ENCODE measurements around the gene FMN2. TPM values are rescaled to one million over a fixed set of nuclear protein-coding genes. Genes with fewer than 3 reads are reported as not detected.
A peak's percentile ranks its signal among the peaks of the same experiment; 100 is the strongest.

The FMN2 gene
- total RNA-seq, 1 donor: 11.2 TPM

GRCh38 chr1:240484804-240485443, 393.2 kb downstream of the FMN2 start:
- TF ChIP-seq, protein P1, sequence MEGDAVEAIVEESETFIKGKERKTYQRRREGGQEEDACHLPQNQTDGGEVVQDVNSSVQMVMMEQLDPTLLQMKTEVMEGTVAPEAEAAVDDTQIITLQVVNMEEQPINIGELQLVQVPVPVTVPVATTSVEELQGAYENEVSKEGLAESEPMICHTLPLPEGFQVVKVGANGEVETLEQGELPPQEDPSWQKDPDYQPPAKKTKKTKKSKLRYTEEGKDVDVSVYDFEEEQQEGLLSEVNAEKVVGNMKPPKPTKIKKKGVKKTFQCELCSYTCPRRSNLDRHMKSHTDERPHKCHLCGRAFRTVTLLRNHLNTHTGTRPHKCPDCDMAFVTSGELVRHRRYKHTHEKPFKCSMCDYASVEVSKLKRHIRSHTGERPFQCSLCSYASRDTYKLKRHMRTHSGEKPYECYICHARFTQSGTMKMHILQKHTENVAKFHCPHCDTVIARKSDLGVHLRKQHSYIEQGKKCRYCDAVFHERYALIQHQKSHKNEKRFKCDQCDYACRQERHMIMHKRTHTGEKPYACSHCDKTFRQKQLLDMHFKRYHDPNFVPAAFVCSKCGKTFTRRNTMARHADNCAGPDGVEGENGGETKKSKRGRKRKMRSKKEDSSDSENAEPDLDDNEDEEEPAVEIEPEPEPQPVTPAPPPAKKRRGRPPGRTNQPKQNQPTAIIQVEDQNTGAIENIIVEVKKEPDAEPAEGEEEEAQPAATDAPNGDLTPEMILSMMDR (IDR thresholded peaks at IDR 0.05; ENCODE audit: extremely low read depth, low read depth, low read length): no peak

DNA sequence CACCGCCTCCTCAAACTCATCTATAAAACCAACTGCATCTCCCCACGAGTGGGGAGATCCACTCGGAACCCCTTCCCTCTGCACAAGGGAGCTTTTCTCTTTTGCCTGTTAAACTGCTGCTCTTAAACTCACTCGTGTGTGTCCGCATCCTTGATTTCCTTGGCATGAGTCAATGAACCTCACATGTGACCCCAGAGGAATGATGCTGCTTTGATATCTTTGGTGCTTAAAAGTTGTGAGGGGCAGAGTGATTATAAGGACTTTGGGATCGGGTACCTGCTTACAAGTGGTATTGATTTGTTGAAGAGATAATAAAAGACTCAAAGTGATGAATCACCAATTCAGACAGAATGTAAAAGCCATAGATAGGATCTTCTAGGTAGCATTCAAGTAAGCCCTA, 394.9 kb downstream of the FMN2 start:
- Histone ChIP-seq H3K27me3 (ENCODE audit: insufficient read depth, low read length) (no peaks in the 10 kb centered on the region), H3K4me1 (ENCODE audit: insufficient read depth, low read length) (peaks cover 14% of the 10 kb centered on the region), H3K4me2 (ENCODE audit: insufficient read depth, low read length) (no peak overlapping the region), H3K27ac (ENCODE audit: low read depth, low read length) (no peak overlapping the region), H3K36me3 (ENCODE audit: insufficient read depth, low read length) (no peaks in the 10 kb centered on the region), H3K79me2 (ENCODE audit: insufficient read depth, low read length) (no peaks in the 10 kb centered on the region), H3K4me3 (ENCODE audit: insufficient read depth, low read length) (no peak overlapping the region), H3K9me3 (ENCODE audit: low read depth, low read length) (no peaks in the 10 kb centered on the region), H4K20me1 (ENCODE audit: insufficient read depth, low read length) (no peaks in the 10 kb centered on the region), H2AFZ (ENCODE audit: low read length) (no peak overlapping the region)
- DNase-seq (ENCODE audit: insufficient read length, low spot score, missing footprints): no peak
- TF ChIP-seq, protein P1 (IDR thresholded peaks at IDR 0.05; ENCODE audit: extremely low read depth, low read depth, low read length): no peak

More at GRCh38 chr1:240484804-240485443, 393.2 kb downstream of the FMN2 start:
- Histone ChIP-seq H3K4me3 (ENCODE audit: insufficient read depth, low read length) (no peak overlapping the region), H2AFZ (ENCODE audit: low read length) (no peak overlapping the region), H3K79me2 (ENCODE audit: insufficient read depth, low read length) (no peaks in the 10 kb centered on the region), H4K20me1 (ENCODE audit: insufficient read depth, low read length) (no peaks in the 10 kb centered on the region), H3K9me3 (ENCODE audit: low read depth, low read length) (no peaks in the 10 kb centered on the region), H3K4me1 (ENCODE audit: insufficient read depth, low read length) (peaks cover 5% of the 10 kb centered on the region), H3K4me2 (ENCODE audit: insufficient read depth, low read length) (no peak overlapping the region), H3K36me3 (ENCODE audit: insufficient read depth, low read length) (no peaks in the 10 kb centered on the region), H3K27me3 (ENCODE audit: insufficient read depth, low read length) (no peaks in the 10 kb centered on the region), H3K27ac (ENCODE audit: low read depth, low read length) (no peak overlapping the region)
- DNase-seq (ENCODE audit: insufficient read length, low spot score, missing footprints): no peak

DNA sequence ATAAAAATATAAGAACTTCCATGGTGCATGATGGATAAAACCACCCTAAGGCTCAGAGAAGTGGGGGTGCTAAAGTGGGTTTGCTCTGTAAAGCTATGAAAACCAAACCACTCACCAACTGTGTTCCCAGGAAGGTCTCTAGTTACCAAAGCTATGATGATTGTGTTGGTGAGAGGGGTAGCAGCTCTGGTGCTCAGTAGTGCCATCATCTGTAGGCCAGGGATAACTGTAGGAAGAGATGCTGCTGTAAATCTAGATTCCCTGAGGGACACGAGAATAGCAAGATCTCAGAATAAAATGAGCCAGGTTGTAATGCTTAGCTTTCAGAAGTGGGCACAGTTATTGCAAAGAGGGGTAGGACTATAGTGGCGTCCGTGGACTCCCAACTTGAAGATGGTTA, 395.8 kb downstream of the FMN2 start:
- H2AFZ ChIP-seq (ENCODE audit: low read length): no peak overlapping the region
- no peak overlapping the region for H3K4me2 ChIP-seq (ENCODE audit: insufficient read depth, low read length)
- H3K4me1 ChIP-seq (ENCODE audit: insufficient read depth, low read length): peaks cover 17% of the 10 kb centered on the region
- H3K27ac ChIP-seq (ENCODE audit: low read depth, low read length): no peak overlapping the region
- TF ChIP-seq, protein P1 (IDR thresholded peaks at IDR 0.05; ENCODE audit: extremely low read depth, low read depth, low read length): no peak
- H3K9me3 ChIP-seq (ENCODE audit: low read depth, low read length): no peaks in the 10 kb centered on the region
- no peaks in the 10 kb centered on the region for H3K27me3 ChIP-seq (ENCODE audit: insufficient read depth, low read length)
- H4K20me1 ChIP-seq (ENCODE audit: insufficient read depth, low read length): no peaks in the 10 kb centered on the region
- no peaks in the 10 kb centered on the region for H3K36me3 ChIP-seq (ENCODE audit: insufficient read depth, low read length)
- peak; percentile 57 for DNase-seq (ENCODE audit: insufficient read length, low spot score, missing footprints)
- no peaks in the 10 kb centered on the region for H3K79me2 ChIP-seq (ENCODE audit: insufficient read depth, low read length)
- H3K4me3 ChIP-seq (ENCODE audit: insufficient read depth, low read length): no peak overlapping the region

GRCh38 chr1:240491156-240491555, 399.5 kb downstream of the FMN2 start:
- Histone ChIP-seq H3K27me3 (ENCODE audit: insufficient read depth, low read length) (no peaks in the 10 kb centered on the region), H2AFZ (ENCODE audit: low read length) (no peak overlapping the region), H3K27ac (ENCODE audit: low read depth, low read length) (no peak overlapping the region), H3K4me2 (ENCODE audit: insufficient read depth, low read length) (peak overlapping the region; percentile 14), H3K4me1 (ENCODE audit: insufficient read depth, low read length) (peaks cover 17% of the 10 kb centered on the region), H3K79me2 (ENCODE audit: insufficient read depth, low read length) (no peaks in the 10 kb centered on the region), H3K4me3 (ENCODE audit: insufficient read depth, low read length) (no peak overlapping the region), H3K9me3 (ENCODE audit: low read depth, low read length) (no peaks in the 10 kb centered on the region), H4K20me1 (ENCODE audit: insufficient read depth, low read length) (no peaks in the 10 kb centered on the region), H3K36me3 (ENCODE audit: insufficient read depth, low read length) (no peaks in the 10 kb centered on the region)
- TF ChIP-seq, protein P1 (IDR thresholded peaks at IDR 0.05; ENCODE audit: extremely low read depth, low read depth, low read length): no peak
- DNase-seq (ENCODE audit: insufficient read length, low spot score, missing footprints): peak; percentile 89
